H1 (cell line): ENCODE results near the gene IL18BP. TPM values are rescaled to one million over a fixed set of nuclear protein-coding genes. Genes with fewer than 3 reads are reported as not detected.

Source experiments
- CTCF ChIA-PET: fragments of 300-600 bp; sonication (Branson Sonifier 250); formaldehyde crosslinking; loops from one replicate; lab custom pipeline; 2021; ENCODE audit not compliant: partially characterized antibody; lab: Charles Lee
- POLR2A ChIA-PET: fragments of 300-600 bp; sonication (Branson Sonifier 250); formaldehyde crosslinking; loops from one replicate; lab custom pipeline; 2021; ENCODE audit warnings: inconsistent platforms; ENCODE audit not compliant: partially characterized antibody; lab: Charles Lee
- DNase-seq, 2 experiments: peaks; one replicate each; pipeline versions ENCODE4 v3.0.0 to v3.0.0-alpha.2; 2010 to 2022; ENCODE audit warnings: low spot score in 2 of 2, low read depth in 1 of 2, mixed read lengths in 1 of 2
- FAIRE-seq: peaks from 2 replicates; lab custom pipeline; 2011; peaks lifted over from hg19 to GRCh38; lab: Jason Lieb, UNC
- H2AFZ ChIP-seq: 2 replicates; pipeline ENCODE4 v1.8.1; 2012; ENCODE audit warnings: low read length, inconsistent platforms
- H2AK5ac ChIP-seq: 2 replicates; pipeline ENCODE4 v1.6.1; 2013; ENCODE audit warnings: low read depth, low read length
- H2BK120ac ChIP-seq: replicated peaks from 2 replicates; pipeline ENCODE3; 2013; ENCODE audit warnings: low read depth, low read length, inconsistent platforms
- H2BK12ac ChIP-seq: 2 replicates; pipeline ENCODE4 v1.6.1; 2013; ENCODE audit warnings: low read depth, low read length
- H2BK15ac ChIP-seq: 2 replicates; pipeline ENCODE4 v1.6.1; 2013; ENCODE audit warnings: low read length
- H2BK20ac ChIP-seq: 2 replicates; pipeline ENCODE4 v1.6.1; 2013; ENCODE audit warnings: low read length
- H2BK5ac ChIP-seq: 2 replicates; pipeline ENCODE4 v1.6.1; 2013; ENCODE audit warnings: low read depth, low read length
- H3K14ac ChIP-seq: 2 replicates; pipeline ENCODE4 v1.6.1; 2013; ENCODE audit warnings: inconsistent platforms; ENCODE audit not compliant: insufficient read length
- H3K18ac ChIP-seq: 2 replicates; pipeline ENCODE4 v1.6.1; 2013; ENCODE audit warnings: low read length; ENCODE audit errors: extremely low read depth
- H3K23ac ChIP-seq: 2 replicates; pipeline ENCODE4 v1.6.1; 2013; ENCODE audit warnings: inconsistent platforms; ENCODE audit not compliant: insufficient read length
- H3K23me2 ChIP-seq: 2 replicates; pipeline ENCODE4 v1.6.1; 2013; ENCODE audit warnings: low read depth, low read length
- H3K27ac ChIP-seq: 2 replicates; pipeline ENCODE4 v1.6.1; 2011; ENCODE audit warnings: low read depth, low read length, inconsistent platforms
- H3K27me3 ChIP-seq, 4 experiments: replicated peaks in 1 of 4; 1 replicate in 1 of 4; 2 replicates in 3 of 4; pipeline versions ENCODE4 v1.6.1 to v1.8.1; 2011 to 2013; ENCODE audit warnings: low read length in 3 of 4, mild to moderate bottlenecking in 3 of 4, inconsistent platforms in 2 of 4, mixed read lengths in 2 of 4, moderate library complexity in 1 of 4; ENCODE audit not compliant: control insufficient read depth in 3 of 4, insufficient read depth in 3 of 4; ENCODE audit errors: extremely low read depth in 1 of 4
- H3K36me3 ChIP-seq, 4 experiments: 2 replicates each; pipeline versions ENCODE4 v1.6.1 to v1.8.1; 2011 to 2013; ENCODE audit warnings: mild to moderate bottlenecking in 4 of 4, low read length in 3 of 4, moderate library complexity in 2 of 4, control low read depth in 1 of 4, inconsistent platforms in 1 of 4; ENCODE audit not compliant: insufficient read depth in 4 of 4, control insufficient read depth in 2 of 4
- H3K4ac ChIP-seq: replicated peaks from 2 replicates; pipeline ENCODE3; 2013; ENCODE audit warnings: low read length, low read depth, mixed read lengths, inconsistent platforms; ENCODE audit not compliant: insufficient read length
- H3K4me1 ChIP-seq, 4 experiments: replicated peaks in 1 of 4; 1 replicate in 1 of 4; 2 replicates in 3 of 4; pipeline versions ENCODE4 v1.6.1 to v1.8.1; 2011 to 2013; ENCODE audit warnings: low read length in 3 of 4, inconsistent platforms in 2 of 4, mixed read lengths in 1 of 4; ENCODE audit not compliant: insufficient read depth in 4 of 4, control insufficient read depth in 3 of 4
- H3K4me2 ChIP-seq, 2 experiments: 2 replicates each; pipeline versions ENCODE4 v1.6.1 to v1.8.1; 2011 to 2013; ENCODE audit warnings: low read depth in 2 of 2, low read length in 2 of 2, control low read depth in 1 of 2, inconsistent platforms in 1 of 2, mild to moderate bottlenecking in 1 of 2; ENCODE audit not compliant: insufficient read depth in 1 of 2
- H3K4me3 ChIP-seq, 4 experiments: fragments of 200-600, 300-600 bp in 1 of 4; sonication (generic), shearing (Covaris generic), sonication (Bioruptor Twin) in 1 of 4; 2 replicates each; pipeline versions ENCODE4 v1.5.1 to v1.8.1; 2011 to 2016; ENCODE audit warnings: low read length in 4 of 4, low read depth in 3 of 4, control low read depth in 2 of 4, inconsistent platforms in 2 of 4, mild to moderate bottlenecking in 2 of 4, mixed read lengths in 1 of 4, moderate library complexity in 1 of 4; ENCODE audit not compliant: insufficient read depth in 2 of 4; ENCODE audit errors: extremely low read depth in 1 of 4
- H3K56ac ChIP-seq: replicated peaks from 2 replicates; pipeline ENCODE3; 2013; ENCODE audit warnings: low read depth, mild to moderate bottlenecking, mixed read lengths, low read length, inconsistent platforms; ENCODE audit not compliant: insufficient read length
- H3K79me1 ChIP-seq: 2 replicates; pipeline ENCODE4 v1.6.1; 2013; ENCODE audit warnings: low read depth, low read length, control low read depth
- H3K79me2 ChIP-seq, 2 experiments: 2 replicates each; pipeline versions ENCODE4 v1.6.1 to v1.8.1; 2012 to 2013; ENCODE audit warnings: low read length in 2 of 2, mild to moderate bottlenecking in 2 of 2, inconsistent platforms in 1 of 2; ENCODE audit not compliant: insufficient read depth in 2 of 2, control insufficient read depth in 1 of 2
- H3K9ac ChIP-seq, 4 experiments: replicated peaks in 1 of 4; 1 replicate in 1 of 4; 2 replicates in 3 of 4; pipeline versions ENCODE4 v1.6.1 to v1.8.1; 2011 to 2013; ENCODE audit warnings: low read depth in 3 of 4, low read length in 3 of 4, control low read depth in 2 of 4, mild to moderate bottlenecking in 2 of 4, moderate library complexity in 2 of 4, inconsistent platforms in 1 of 4; ENCODE audit errors: extremely low read depth in 1 of 4
- H3K9me3 ChIP-seq, 2 experiments: 2 replicates each; pipeline versions ENCODE4 v1.6.1 to v1.8.1; 2012 to 2013; ENCODE audit warnings: mild to moderate bottlenecking in 2 of 2, moderate library complexity in 2 of 2, control low read depth in 1 of 2, inconsistent platforms in 1 of 2, low read depth in 1 of 2, low read length in 1 of 2, mixed read lengths in 1 of 2; ENCODE audit not compliant: insufficient read depth in 2 of 2
- H4K20me1 ChIP-seq, 2 experiments: replicated peaks in 1 of 2; 2 replicates each; pipeline versions ENCODE3 to v1.8.1; 2011 to 2013; ENCODE audit warnings: inconsistent platforms in 2 of 2, low read length in 2 of 2, mild to moderate bottlenecking in 1 of 2; ENCODE audit not compliant: insufficient read depth in 2 of 2, control insufficient read depth in 1 of 2
- H4K5ac ChIP-seq: 2 replicates; pipeline ENCODE4 v1.6.1; 2013; ENCODE audit warnings: low read length, low read depth, mixed read lengths, inconsistent platforms; ENCODE audit not compliant: insufficient read length
- H4K8ac ChIP-seq: 2 replicates; pipeline ENCODE4 v1.8.0; 2013; ENCODE audit warnings: mild to moderate bottlenecking, moderate library complexity, low read length, inconsistent platforms; ENCODE audit not compliant: insufficient read depth; ENCODE audit errors: extremely low read depth
- H4K91ac ChIP-seq: replicated peaks from 2 replicates; pipeline ENCODE3; 2013; ENCODE audit warnings: low read length, mixed read lengths, inconsistent platforms; ENCODE audit not compliant: insufficient read length
- ATF3 ChIP-seq: IDR thresholded peaks from 2 replicates; pipeline ENCODE4 v1.6.1; 2011; ENCODE audit warnings: low read depth, mild to moderate bottlenecking, low read length; ENCODE audit not compliant: insufficient read depth
- CREB1 ChIP-seq: IDR thresholded peaks from 2 replicates; pipeline ENCODE4 v1.6.1; 2012; ENCODE audit warnings: inconsistent platforms
- MAX ChIP-seq: IDR thresholded peaks from 2 replicates; pipeline ENCODE4 v1.6.1; 2012; ENCODE audit warnings: inconsistent platforms
- NRF1 ChIP-seq: IDR thresholded peaks from 2 replicates; pipeline ENCODE4 v1.6.1; 2011; ENCODE audit warnings: mild to moderate bottlenecking, low read depth, low read length, improper control_type of control experiment
- PHF8 ChIP-seq: fragments of 200-600 bp; sonication (generic); conservative IDR thresholded peaks from 2 replicates; pipeline ENCODE4 v1.7.1; 2012; ENCODE audit warnings: low read depth, mild to moderate bottlenecking, inconsistent platforms, low read length, moderate library complexity
- POLR2A ChIP-seq, 2 experiments: IDR thresholded peaks; 1 replicate in 1 of 2; 2 replicates in 1 of 2; pipeline ENCODE4 v1.6.1; 2011; ENCODE audit warnings: low read depth in 2 of 2, low read length in 2 of 2, mild to moderate bottlenecking in 2 of 2; ENCODE audit errors: control extremely low read depth in 1 of 2
- POLR2AphosphoS5 ChIP-seq: IDR thresholded peaks from 2 replicates; pipeline ENCODE4 v1.6.1; 2011; ENCODE audit warnings: low read depth, low read length
- RAD21 ChIP-seq, 2 experiments: IDR thresholded peaks in 1 of 2; conservative IDR thresholded peaks in 1 of 2; 2 replicates each; pipeline ENCODE4 v1.6.1; 2011; ENCODE audit warnings: low read depth in 2 of 2, low read length in 2 of 2, improper control_type of control experiment in 1 of 2, inconsistent platforms in 1 of 2, mild to moderate bottlenecking in 1 of 2, moderate library complexity in 1 of 2
- SIRT6 ChIP-seq: IDR thresholded peaks from one replicate; pipeline ENCODE4 v1.7.1; 2012; ENCODE audit warnings: low read length, inconsistent platforms
- WGBS, 2 experiments: shearing (Covaris generic) in 1 of 2; methylation state at CpG; one replicate each; pipeline versions ENCODE4 v1.1.6 to v1.1.7; 2013 to 2015; ENCODE audit warnings: low lambda C conversion rate in 2 of 2, mixed read lengths in 2 of 2, inconsistent platforms in 1 of 2, low coverage in 1 of 2, missing lambda C conversion rate in 1 of 2; ENCODE audit not compliant: insufficient replicate concordance in 2 of 2, insufficient coverage in 1 of 2, insufficient read length in 1 of 2; ENCODE audit errors: extremely low coverage in 1 of 2, missing lambda C conversion rate in 1 of 2; 5-methylcytosine and 5-hydroxymethylcytosine counted together
- polyA plus RNA-seq, 7 experiments: library from polyadenylated mRNA; depleted of rRNA in 3 of 7; stranded (reverse) in 5 of 7; unstranded in 2 of 7; fragments of >200 nt in 5 of 7; fragments of 200-250 nt in 2 of 7; gene quantifications; 1 replicate in 5 of 7; 2 replicates in 1 of 7; 4 replicates in 1 of 7; pipeline versions ENCODE4 v1.2.1 to v1.2.3, GENCODE V29; 2011 to 2013; ENCODE audit warnings: missing spikeins in 2 of 7, mixed read lengths in 2 of 7
- total RNA-seq: library from RNA; stranded (reverse); fragmentation: NEBNext Ultra II Directional; extraction: Animal tissue kit (Norgen Biotek cat#: 25700); gene quantifications from 2 replicates; pipeline ENCODE4 v1.2.1, GENCODE V29; 2021

Gene IL18BP
- total and polyA plus RNA-seq, 2 of the 8 experiments (the other 6 are each of a cell fraction or from before 2014, with no cell fraction given) = 9.8 to 17.0 TPM

- Histone ChIP-seq H3K23ac (no peak overlapping the region), H4K20me1 (peaks cover 23 to 30% of the 10 kb centered on the region in 2 experiments), H4K91ac (no peak overlapping the region), H3K27ac (no peak overlapping the region), H3K14ac (no peak overlapping the region), H3K4ac (no peak overlapping the region), H2BK5ac (no peak overlapping the region), H2AK5ac (no peak overlapping the region), H3K4me1 (no peaks in the 10 kb centered on the region), H4K8ac (no peak overlapping the region), H3K4me2 (no peak overlapping the region)
- CTCF ChIA-PET = interaction anchor here (1.0 to 3.5 kb wide), 6 partner anchors 11 to 89 kb away, joined by 3 to 17 read pairs (median 8); no protein-coding TSS in a partner anchor
- FAIRE-seq = no peak
- POLR2A ChIA-PET = interaction anchor here (0.7 to 1.5 kb wide), 3 partner anchors 75 to 1287 kb away, joined by 3 to 4 read pairs (median 4); no protein-coding TSS in a partner anchor
- no peak for TF ChIP-seq SIRT6
- TF ChIP-seq POLR2A (IDR thresholded peaks at IDR 0.05; ENCODE audit: control extremely low read depth in 1 of 2, low read depth in 2 of 2, low read length in 2 of 2) = peak in 1 of 2 experiments; percentile 11; a peak in 2 of 3 replicates
- peak; percentile 56 for TF ChIP-seq POLR2AphosphoS5
- no peak for TF ChIP-seq RAD21 (IDR thresholded peaks at IDR 0.05 in 1 of 2, conservative IDR thresholded peaks at IDR 0.05 in 1 of 2; ENCODE audit: low read depth in 2 of 2, low read length in 2 of 2)
- TF ChIP-seq MAX = no peak
- no peak for TF ChIP-seq CREB1
- TF ChIP-seq NRF1 = no peak
- TF ChIP-seq PHF8 = no peak
- no peak for TF ChIP-seq ATF3
- TF ChIP-seq, all 59 proteins: peak for 2
- no peaks in the 10 kb centered on the region for H3K27me3 ChIP-seq
- H2BK20ac ChIP-seq = no peak overlapping the region
- no peaks in the 10 kb centered on the region for H3K79me2 ChIP-seq
- H3K4me3 ChIP-seq = no peak overlapping the region
- no peak overlapping the region for H3K18ac ChIP-seq
- H3K79me1 ChIP-seq = no peaks in the 10 kb centered on the region
- H3K36me3 ChIP-seq = peaks cover 41 to 72% (median 59%) of the 10 kb centered on the region in 4 experiments
- H2AFZ ChIP-seq = no peak overlapping the region
- H4K5ac ChIP-seq = no peak overlapping the region
- H2BK120ac ChIP-seq = no peak overlapping the region
- no peak for DNase-seq
- H3K23me2 ChIP-seq = no peaks in the 10 kb centered on the region
- no peak overlapping the region for H3K56ac ChIP-seq
- no peak overlapping the region for H2BK12ac ChIP-seq
- no peak overlapping the region for H2BK15ac ChIP-seq
- no peaks in the 10 kb centered on the region for H3K9me3 ChIP-seq
- no peak overlapping the region for H3K9ac ChIP-seq
- WGBS, 2 experiments = 91% methylated on average over 20 of the region's 20 CpGs; no CpG with 5 or more reads in 1 of the 2 experiments
Measured at GRCh38 chr11:72003776-72004171, 5.1 kb downstream of the IL18BP start.
